ENCODE measurements around the gene AMMECR1.
A peak's percentile ranks its signal among the peaks of the same experiment; 100 is the strongest.

Gene AMMECR1

DNA sequence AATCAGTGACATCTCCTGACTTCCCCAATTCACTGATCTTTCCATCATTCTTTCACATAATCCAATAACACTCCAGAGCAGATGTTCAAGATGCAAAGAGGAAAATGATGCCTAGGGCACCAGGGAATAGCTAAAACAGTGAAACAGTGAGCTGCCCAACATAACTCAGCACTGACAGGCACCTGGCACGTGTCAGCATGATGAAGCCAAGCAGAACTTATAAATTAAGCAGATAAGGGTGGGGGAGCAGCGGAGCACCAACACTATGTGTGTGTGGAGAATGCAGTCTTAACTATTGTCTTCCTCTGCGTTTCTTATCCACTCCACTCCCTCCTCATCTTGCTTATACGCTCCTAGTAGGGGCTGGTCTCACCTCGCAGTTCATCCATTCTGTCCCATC, 89.4 kb downstream of the AMMECR1 start:
- H3K4me3 ChIP-seq (ENCODE audit: low read length), result no peak overlapping the region
- DNase-seq (ENCODE audit: low read depth), result no peak
- TF ChIP-seq, protein P1, sequence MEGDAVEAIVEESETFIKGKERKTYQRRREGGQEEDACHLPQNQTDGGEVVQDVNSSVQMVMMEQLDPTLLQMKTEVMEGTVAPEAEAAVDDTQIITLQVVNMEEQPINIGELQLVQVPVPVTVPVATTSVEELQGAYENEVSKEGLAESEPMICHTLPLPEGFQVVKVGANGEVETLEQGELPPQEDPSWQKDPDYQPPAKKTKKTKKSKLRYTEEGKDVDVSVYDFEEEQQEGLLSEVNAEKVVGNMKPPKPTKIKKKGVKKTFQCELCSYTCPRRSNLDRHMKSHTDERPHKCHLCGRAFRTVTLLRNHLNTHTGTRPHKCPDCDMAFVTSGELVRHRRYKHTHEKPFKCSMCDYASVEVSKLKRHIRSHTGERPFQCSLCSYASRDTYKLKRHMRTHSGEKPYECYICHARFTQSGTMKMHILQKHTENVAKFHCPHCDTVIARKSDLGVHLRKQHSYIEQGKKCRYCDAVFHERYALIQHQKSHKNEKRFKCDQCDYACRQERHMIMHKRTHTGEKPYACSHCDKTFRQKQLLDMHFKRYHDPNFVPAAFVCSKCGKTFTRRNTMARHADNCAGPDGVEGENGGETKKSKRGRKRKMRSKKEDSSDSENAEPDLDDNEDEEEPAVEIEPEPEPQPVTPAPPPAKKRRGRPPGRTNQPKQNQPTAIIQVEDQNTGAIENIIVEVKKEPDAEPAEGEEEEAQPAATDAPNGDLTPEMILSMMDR (conservative IDR thresholded peaks at IDR 0.05; ENCODE audit: low read depth, low read length), result no peak

DNA sequence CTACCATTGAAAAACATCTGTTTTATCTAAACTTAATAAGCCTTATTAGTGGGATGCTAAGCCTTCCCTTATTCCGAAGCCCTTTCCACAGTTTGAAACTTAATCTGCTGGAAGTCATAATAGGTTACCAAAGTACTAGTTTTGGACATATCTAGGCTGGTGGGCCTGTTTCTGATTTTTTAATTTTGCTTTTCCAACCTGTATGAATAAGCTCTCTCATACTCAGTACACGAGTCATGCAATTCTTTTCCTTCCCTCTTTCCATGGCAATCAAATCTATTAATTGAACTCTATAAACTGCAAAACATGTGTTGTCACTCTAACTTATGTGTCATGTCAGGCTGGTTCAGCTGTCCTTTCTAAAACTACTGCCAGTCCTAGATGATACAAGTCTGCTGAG, 91.0 kb downstream of the AMMECR1 start:
- DNase-seq (ENCODE audit: low read depth), result peak; percentile 23
- TF ChIP-seq, protein P1 (conservative IDR thresholded peaks at IDR 0.05; ENCODE audit: low read depth, low read length), result no peak

DNA sequence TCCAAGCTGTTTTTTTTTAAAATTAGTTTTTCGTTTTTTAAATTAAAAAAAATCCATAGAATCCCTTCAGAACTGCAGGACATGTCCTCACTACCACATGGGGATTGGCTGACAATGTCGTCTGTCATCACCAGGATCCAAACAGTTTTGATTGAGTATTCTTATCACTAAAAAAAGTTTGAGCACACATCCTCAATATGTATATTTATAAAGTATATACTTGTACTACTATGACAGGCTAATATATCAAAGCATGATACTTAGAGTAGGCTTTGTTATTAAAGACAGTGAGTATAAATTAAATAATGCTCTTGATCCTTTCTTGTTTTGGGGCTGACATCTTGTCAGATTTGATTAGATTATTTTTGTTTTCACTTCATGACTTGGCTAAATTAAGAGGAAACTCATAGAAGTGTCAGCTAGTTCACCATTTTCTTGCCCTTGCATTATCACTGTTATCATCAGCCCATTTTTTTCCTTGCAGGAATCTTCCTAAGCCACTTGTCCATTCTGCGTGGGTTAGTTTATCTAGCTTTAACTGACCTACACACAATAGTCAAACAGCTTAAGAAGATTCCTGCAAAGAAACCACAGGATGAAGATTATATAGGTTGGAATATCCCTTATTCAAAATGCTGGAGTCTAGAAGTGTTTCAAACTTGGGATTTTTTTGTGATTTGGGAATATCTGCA, 92.8 kb downstream of the AMMECR1 start:
- TF ChIP-seq, protein P1 (conservative IDR thresholded peaks at IDR 0.05; ENCODE audit: low read depth, low read length), result no peak
- H3K4me3 ChIP-seq (ENCODE audit: low read length), result no peak overlapping the region
- DNase-seq (ENCODE audit: low read depth), result no peak

More for the DNA sequence above, 91.0 kb downstream of the AMMECR1 start:
- no peak overlapping the region for H3K4me3 ChIP-seq (ENCODE audit: low read length)

DNA sequence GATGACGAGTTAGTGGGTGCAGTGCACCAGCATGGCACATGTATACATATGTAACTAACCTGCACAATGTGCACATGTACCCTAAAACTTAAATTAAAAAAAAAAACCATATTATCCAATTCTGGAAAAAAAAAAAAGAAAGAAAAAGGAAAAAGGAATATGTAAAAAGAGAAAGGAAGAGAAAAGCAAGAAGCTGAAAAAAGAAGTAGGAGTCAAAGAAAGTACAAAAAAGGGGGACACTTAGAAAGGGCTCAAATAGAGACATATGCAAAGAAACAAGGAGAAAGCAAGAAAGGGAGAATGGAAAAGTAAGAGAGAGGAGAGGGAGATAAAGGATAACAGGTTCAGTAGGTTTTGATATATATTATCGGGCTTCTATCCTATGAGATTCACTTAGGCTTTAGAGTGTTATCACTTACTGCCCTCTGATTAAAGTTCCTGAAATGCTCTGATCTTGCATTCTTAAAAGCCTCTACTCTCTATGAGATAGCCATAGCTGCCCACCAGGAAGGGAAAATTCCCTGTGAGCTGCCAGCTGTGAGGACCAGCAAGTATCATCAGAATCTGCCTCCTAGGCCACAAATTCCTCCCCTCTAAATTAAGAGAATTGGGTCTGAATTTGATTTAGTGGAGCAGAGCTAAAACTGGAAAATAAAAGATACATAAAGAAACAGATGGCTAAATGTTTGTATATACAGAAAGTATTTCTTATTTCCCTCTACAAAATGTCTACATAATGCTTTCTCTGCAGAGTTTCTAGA, 95.2 kb downstream of the AMMECR1 start:
- TF ChIP-seq, protein P1 (conservative IDR thresholded peaks at IDR 0.05; ENCODE audit: low read depth, low read length), result no peak
- H3K4me3 ChIP-seq (ENCODE audit: low read length), result no peak overlapping the region
- no peak for DNase-seq (ENCODE audit: low read depth)

DNA sequence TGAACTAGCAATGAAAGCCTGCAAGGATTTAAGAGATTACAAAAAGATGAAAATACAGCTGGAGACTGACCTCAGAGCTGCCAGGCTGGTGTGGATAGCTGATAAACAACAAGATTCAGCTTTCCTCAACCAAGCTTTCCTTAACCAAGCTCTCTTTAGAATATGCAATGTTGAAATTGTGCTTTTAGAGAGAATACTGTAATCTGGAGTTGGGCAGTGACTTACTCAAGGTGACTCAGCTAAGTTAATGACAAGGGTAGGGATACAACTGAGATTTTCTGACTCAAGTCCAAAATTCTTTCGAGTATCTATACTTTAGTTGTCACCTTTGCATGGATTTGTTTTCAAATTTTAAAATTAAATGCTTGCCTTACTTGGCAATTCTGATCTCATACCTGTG, 98.0 kb downstream of the AMMECR1 start:
- no peak overlapping the region for H3K4me3 ChIP-seq (ENCODE audit: low read length)
- DNase-seq (ENCODE audit: low read depth), result no peak
- TF ChIP-seq, protein P1 (conservative IDR thresholded peaks at IDR 0.05; ENCODE audit: low read depth, low read length), result no peak

DNA sequence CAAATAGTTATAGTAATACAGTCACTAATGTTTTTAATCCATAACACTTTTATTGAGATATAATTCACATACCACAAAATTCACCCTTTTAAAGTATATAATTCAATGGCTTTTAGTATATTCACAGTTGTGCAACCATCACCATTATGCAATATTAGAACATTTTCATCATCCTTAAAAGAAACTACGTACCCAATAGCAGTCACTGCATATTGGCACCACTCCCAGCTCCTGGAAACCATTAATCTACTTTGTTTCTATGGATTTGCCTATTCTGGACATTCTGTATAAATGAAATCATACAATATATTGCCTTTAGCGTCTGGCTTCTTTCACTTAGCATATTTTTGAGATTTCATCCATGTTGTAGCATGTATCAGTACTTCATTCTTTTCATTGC, 99.3 kb downstream of the AMMECR1 start:
- no peak overlapping the region for H3K4me3 ChIP-seq (ENCODE audit: low read length)
- TF ChIP-seq, protein P1 (conservative IDR thresholded peaks at IDR 0.05; ENCODE audit: low read depth, low read length), result no peak
- no peak for DNase-seq (ENCODE audit: low read depth)

DNA sequence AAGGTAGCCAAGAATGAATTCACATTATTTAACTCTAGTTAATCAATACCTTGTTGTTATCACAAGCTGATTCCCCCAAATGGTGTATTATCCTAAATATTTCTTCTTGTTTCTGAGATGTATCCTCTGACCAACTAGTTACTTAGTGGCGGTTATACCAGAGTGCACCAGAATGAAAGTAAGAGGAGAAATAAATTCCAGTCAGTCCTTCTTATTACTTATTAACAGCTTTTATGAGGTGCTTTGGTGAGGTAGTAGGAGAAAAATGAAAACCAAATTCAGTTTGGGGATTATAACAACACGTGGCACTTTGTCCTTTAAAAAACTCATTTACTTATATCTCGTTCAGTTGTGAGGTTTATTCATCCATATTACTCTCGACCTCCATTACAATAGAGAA, 101.9 kb downstream of the AMMECR1 start:
- no peak overlapping the region for H3K4me3 ChIP-seq (ENCODE audit: low read length)
- TF ChIP-seq, protein P1 (conservative IDR thresholded peaks at IDR 0.05; ENCODE audit: low read depth, low read length), result no peak
- DNase-seq (ENCODE audit: low read depth), result no peak

Measured in retinal pigment epithelial cell (primary cell).